DOHH2 (cell line): ENCODE results near the gene TICRR.

ENCODE experiments used
- EZH2phosphoT487 ChIP-seq: fragments of 200-600 bp; sonication (generic); IDR thresholded peaks from 2 replicates; pipeline ENCODE4 v1.6.1; 2017; ENCODE audit warnings: borderline replicate concordance, mild to moderate bottlenecking, antibody characterized with exemption, low read length, moderate library complexity, mixed read lengths
- TF ChIP-seq, protein P1 (sequence below): fragments of 200-600 bp; sonication (generic); IDR thresholded peaks from one replicate; pipeline ENCODE4 v1.5.1; 2014; ENCODE audit warnings: antibody characterized with exemption, mild to moderate bottlenecking, low read depth, low read length; ENCODE audit not compliant: poor library complexity, severe bottlenecking

DNA sequence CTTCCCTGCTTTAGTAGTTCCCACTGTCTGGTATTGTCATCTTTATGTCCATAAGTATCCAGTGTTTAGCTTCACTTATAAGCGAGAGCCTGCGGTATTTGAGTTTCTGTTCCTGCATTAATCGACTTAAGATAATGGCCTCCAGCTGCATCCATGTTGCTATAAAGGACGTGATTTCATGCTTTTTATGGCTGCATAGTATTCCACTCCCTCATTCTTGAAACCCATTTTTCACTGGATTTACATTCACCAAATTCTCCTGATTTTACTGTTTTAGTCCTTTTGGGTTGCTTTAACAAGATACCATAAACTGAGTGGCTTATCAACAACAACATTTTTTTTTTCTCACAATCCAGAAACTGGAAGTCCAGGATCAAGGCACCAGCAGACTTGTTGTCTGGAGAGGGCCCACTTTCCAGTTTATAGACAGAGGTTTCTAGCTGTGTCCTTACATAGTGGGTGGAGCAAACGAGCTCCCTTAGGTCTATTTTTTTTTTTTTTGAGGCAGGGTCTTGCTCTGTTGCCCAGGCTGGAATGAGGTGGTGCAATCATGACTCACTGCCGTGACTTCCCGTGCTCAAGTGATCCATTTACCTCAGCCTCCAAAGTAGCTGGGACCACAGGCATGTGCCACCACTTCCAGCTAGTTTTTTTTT lies 6.1 kb upstream of the TICRR start:
- TF ChIP-seq EZH2phosphoT487: no peak
- TF ChIP-seq, protein P1, sequence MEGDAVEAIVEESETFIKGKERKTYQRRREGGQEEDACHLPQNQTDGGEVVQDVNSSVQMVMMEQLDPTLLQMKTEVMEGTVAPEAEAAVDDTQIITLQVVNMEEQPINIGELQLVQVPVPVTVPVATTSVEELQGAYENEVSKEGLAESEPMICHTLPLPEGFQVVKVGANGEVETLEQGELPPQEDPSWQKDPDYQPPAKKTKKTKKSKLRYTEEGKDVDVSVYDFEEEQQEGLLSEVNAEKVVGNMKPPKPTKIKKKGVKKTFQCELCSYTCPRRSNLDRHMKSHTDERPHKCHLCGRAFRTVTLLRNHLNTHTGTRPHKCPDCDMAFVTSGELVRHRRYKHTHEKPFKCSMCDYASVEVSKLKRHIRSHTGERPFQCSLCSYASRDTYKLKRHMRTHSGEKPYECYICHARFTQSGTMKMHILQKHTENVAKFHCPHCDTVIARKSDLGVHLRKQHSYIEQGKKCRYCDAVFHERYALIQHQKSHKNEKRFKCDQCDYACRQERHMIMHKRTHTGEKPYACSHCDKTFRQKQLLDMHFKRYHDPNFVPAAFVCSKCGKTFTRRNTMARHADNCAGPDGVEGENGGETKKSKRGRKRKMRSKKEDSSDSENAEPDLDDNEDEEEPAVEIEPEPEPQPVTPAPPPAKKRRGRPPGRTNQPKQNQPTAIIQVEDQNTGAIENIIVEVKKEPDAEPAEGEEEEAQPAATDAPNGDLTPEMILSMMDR: no peak
